Panc1 (cell line): ENCODE data around the gene TRRAP.

Source experiments
- CTCF ChIP-seq: fragments of 450-650 bp; IDR thresholded peaks from 2 replicates; pipeline ENCODE4 v1.5.1; 2017; ENCODE audit warnings: mild to moderate bottlenecking
- POLR2AphosphoS5 ChIP-seq: IDR thresholded peaks from 2 replicates; pipeline ENCODE4 v1.6.1; 2012; ENCODE audit warnings: mild to moderate bottlenecking, low read depth, low read length, moderate library complexity
- REST ChIP-seq, 2 experiments: IDR thresholded peaks; 2 replicates each; pipeline ENCODE4 v1.6.1; 2011 to 2012; ENCODE audit warnings: low read depth in 2 of 2, control low read depth in 1 of 2, low read length in 1 of 2, mild to moderate bottlenecking in 1 of 2, moderate library complexity in 1 of 2; ENCODE audit not compliant: insufficient read depth in 1 of 2

GRCh38 chr7:98955992-98956391 lies 77.7 kb downstream of the TRRAP start:
- no peak for TF ChIP-seq POLR2AphosphoS5
- no peak for TF ChIP-seq CTCF
- no peak for TF ChIP-seq REST (IDR thresholded peaks at IDR 0.05; ENCODE audit: insufficient read depth in 1 of 2, low read depth in 2 of 2, low read length in 1 of 2)
